Umbilical cord (tissue), 2 donors: ENCODE results near the gene CAMKV. TPM values are rescaled to one million over a fixed set of nuclear protein-coding genes. Genes with fewer than 3 reads are reported as not detected.

Experiments
- DNase-seq: peaks from one replicate; pipeline ENCODE4 v3.0.0-alpha.2; 2015; ENCODE audit warnings: low spot score
- total RNA-seq: library from RNA; depleted of rRNA; stranded (reverse); fragments of >200 nt; gene quantifications from one replicate; pipeline ENCODE4 v1.2.3, GENCODE V29; 2014; ENCODE audit warnings: low replicate concordance; ENCODE audit not compliant: insufficient read depth

Gene CAMKV
- total RNA-seq, 1 donor from 2014 or later, result 0.72 TPM

DNA sequence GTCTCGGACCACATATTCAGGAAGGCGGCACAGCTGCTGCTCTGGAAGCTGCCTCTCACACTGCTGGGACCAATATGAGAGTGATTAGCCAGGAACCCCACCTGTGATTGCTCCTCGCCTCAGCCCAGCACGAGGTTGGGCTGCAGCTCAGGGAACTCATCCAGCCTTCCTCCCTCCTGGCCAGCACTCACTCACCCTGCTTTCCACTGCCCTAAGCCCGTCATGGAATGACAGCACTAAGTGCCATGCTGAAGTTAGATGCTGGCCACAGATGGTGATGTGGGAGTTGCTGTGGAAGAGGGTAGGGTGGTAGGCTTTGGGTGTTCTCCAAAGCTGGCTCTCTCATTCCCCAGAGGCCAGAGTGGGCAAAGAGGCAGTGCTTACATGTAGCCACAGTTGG is 26.6 kb upstream of the CAMKV start:
- DNase-seq, result no peak

- DNase-seq, result no peak
These were observed 26.1 kb upstream of the CAMKV start for GRCh38 chr3:49895791-49896190.

GRCh38 chr3:49889296-49889695 is 19.6 kb upstream of the CAMKV start:
- no peak for DNase-seq

DNA sequence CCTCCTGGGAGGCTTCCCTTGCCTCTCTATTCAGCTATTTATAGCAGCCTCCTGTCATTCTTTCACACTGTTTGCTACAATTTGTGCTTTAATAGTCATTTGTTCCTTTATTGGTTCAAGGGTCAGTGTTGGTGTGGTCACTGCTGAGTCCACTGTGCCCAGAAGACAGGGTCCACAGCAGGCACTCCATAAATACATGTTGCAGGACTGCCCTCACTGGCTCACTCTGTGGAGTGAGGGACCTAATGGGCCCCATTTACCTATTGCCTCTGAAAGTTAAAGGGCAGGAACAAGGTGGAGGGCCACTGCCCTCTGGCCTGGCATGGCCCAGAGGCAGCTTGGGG is 17.2 kb upstream of the CAMKV start:
- no peak for DNase-seq

- DNase-seq, result no peak
These were observed 14.3 kb upstream of the CAMKV start for GRCh38 chr3:49883998-49884397.

DNA sequence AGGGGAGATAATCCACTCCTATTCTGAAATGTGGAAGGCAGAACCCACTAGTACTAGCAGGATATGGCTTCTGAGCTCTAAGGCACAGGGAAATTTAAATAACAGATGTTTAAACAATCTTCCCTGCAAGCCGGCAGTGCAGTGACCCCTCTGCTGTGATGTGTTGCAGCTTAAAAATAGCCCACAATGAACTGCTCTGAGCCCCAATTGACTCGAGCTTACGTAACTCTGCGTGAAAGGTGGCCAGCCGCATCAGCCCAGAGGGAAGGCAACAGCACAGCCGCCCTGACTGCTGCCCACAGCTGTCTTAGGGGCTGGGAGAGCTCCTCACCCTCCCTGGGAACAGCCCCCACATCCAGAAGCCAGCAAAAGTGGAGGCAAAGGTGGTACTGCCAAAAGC is 12.5 kb upstream of the CAMKV start:
- no peak for DNase-seq

DNA sequence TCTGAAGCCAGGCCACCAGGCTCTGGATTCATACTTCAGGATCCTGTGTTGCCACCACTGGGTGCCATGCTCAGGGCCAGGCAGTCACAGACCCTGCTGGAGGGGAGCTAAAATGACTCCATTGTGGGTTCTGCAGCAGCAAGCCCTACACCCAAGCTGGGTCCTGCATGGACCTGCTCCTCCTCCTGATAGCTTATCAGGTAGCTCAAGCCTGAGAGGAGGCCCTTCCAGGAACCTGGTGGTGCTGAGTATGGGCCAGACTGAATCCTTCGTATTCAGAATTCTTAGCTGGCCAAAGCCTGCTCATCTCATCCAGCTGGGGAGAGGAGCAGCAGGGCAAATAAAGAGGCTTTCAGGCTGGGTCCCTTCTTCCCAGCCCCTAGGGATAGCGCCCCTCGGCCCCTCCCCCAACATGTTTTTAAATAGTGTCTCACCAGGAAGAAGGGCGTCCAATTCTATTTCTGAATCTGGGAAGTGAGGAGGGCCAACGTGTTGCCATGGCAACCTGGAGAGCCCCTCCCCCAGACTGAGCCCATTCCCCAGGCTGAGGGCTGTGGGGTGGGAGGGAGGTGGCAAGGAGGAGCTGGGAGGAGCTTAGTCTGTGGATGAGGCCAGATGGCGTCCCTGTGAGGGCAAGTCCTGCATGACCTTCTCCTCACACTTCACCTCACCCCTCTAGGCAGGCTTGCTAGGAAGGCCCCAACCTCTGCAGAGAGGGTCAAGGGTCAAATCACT is 11.0 kb upstream of the CAMKV start:
- no peak for DNase-seq

DNA sequence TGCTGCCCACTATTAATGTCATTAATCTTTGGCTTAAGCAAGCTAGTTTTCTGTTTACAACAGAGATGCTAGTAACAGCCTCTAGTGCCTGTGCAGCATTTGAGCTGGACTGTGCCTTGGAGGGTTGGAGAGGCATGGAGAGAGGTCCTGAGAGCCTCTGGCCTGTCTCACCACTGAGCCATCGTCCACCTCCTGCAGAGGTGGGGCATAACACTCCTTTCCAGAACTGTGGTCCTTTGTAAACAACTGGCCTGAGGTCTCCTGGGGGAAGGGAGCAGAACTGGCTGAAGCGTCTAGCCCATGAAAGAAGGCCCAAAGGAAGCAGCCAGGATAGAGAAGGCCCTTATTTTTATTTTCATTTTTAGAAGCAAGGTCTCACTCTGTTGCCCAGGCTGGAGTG is 10.0 kb upstream of the CAMKV start:
- DNase-seq, result no peak

GRCh38 chr3:49878686-49879085 is 9.0 kb upstream of the CAMKV start:
- no peak for DNase-seq

- no peak for DNase-seq
These were observed 8.0 kb upstream of the CAMKV start for GRCh38 chr3:49877716-49878115.

- no peak for DNase-seq
These were observed 6.9 kb upstream of the CAMKV start for GRCh38 chr3:49876567-49876966.

DNA sequence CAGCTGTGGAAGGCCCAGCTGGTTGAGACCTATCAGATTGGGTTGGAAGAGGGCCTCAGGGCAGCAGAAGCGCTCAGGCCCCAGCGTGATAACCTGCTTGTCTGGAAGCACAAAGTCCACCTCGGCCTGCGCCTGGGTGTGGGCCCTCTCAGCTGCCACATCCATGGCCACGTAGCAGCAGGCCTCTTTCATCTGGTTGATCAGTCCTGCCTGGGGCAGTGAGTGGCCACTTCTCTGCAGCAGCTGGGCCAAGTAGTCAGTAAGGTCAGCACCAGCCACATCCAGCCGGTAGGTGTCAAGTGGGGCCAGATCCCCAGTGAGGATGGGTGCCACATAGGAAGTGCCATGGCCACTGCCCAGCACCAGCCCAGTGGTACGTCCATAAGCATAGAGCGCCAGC is 3.9 kb upstream of the CAMKV start:
- no peak for DNase-seq

DNA sequence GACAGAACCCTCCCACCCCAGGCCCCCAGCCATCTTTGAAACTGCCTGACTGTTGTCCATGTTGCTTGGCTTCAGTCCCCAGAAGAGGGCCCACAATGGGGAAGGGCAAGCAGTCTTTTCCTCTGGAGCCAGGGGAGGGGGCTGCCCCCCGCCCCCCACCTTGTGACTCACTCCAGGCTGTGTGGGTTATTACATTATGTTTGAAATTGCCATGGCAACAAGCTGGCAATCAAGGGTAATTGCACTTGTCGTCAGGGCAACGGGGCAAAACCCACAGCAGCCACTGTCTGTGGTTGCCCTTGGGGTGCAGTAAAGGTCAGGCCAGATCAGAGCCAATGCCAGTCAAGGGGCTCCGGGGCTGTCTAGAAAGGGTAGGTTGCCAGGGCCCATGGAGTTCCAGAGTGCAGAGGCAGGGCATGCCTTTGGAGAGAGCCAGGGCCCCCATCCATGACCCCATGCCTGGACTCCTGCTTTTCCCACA is 3.1 kb upstream of the CAMKV start:
- DNase-seq, result no peak

DNA sequence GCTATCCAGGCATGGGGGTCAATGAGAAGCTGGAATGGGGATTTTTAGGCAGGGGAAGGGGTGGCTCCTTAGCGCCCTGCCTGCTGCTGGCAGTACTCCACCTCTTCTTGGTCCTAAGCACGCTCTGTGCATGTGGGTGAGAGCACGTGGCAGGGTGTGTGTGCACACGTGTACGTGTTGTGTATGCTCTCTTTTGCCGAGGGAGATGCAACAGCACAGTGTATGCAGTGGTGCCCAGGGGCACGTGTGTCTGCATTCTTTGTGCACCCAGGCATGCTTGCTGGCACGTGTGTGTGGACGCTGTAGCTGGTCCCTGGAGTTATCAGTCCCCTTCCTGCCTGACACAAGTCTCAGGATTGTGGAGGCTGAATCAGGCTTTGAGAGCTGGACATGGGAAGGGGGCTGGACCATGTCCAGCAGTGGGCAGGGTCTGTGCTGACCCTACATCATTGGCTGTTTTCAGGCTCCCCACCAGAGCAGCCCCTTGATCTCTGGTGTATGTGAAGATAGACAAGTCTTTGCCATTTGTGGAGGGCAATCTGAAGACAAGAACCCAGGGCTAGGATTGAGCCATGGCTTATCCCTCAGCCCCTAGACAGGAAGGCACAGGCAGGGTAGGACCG is 1.9 kb upstream of the CAMKV start:
- DNase-seq, result no peak

- no peak for DNase-seq
These were observed 742 bp downstream of the CAMKV start for GRCh38 chr3:49868862-49869466.

DNA sequence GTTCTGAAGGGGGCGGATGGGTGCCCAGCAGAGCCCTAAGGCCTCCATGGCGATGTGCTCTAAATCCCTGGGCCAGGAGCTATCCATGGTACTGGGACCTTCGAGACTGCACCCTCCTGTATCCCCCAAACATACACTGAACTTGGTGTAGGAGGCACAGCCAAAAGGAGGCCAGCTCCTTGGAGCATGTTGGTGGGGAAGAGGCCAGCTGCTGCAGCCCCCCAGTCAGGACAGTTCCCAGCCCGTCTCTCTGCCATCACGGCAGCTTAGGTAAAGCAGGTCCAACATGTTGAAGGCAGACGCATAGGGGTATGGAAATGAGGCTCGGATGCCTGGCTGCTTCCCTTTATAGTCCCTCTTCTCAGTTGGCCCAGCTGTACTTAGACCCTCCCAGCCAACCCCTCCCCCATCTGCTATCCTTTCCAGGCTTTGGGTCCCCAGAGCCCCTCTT is 1.8 kb downstream of the CAMKV start:
- DNase-seq, result peak; percentile 19

- DNase-seq, result no peak
These were observed 2.3 kb downstream of the CAMKV start for GRCh38 chr3:49867400-49867799.

GRCh38 chr3:49865198-49865784 is 4.4 kb downstream of the CAMKV start:
- no peak for DNase-seq

GRCh38 chr3:49864505-49864904 is 5.2 kb downstream of the CAMKV start:
- DNase-seq, result no peak

- DNase-seq, result no peak
These were observed 10.0 kb downstream of the CAMKV start for GRCh38 chr3:49859576-49860305.

DNA sequence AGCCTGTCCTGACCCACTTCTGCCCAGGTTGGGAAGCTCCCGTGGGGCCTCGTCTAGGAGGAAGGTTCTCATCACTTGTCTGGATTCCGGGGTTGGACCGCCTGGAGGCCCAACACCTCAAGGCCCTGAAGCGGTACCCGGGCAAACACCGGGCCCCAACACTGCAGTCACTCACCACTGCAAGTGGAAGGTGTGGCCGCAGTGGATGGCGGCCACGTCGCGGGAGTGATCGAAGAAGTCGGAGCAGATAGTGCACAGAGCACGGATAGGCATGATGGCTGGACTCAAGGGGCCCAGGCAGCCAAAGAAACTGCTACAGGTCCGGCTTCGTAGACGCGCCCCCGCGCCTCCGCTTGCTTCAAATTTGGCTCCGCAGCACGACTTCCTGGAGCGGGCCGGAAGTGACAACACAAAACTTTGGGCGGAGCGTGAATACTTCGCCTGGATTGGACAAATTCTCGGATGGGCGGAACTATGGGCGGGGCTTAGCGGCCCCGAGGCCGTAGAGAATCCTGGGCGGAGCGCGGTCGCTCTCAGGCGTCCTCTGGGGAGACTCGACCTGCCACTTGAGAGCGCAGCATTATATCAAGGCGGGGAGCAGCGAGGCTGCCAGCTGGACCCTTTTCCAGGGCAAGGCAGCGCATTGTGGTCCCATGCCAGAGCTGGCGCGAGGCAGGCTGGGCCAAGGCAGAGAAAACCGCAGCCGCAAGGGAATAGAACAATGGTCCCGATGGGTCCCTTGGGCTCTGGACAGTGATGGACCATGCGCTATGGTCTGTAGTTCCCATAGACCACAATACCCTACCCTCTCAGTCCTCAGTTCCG is 13.3 kb downstream of the CAMKV start, which contains the start of gene TRAIP:
Gene TRAIP (minus strand): TSS at position 384 of the 825 bp plus-strand sequence. CDS start 111 bp downstream, at position 273.
- DNase-seq, result peak; percentile 97
